Measurements from ENCODE around the gene TCN2.

DNA sequence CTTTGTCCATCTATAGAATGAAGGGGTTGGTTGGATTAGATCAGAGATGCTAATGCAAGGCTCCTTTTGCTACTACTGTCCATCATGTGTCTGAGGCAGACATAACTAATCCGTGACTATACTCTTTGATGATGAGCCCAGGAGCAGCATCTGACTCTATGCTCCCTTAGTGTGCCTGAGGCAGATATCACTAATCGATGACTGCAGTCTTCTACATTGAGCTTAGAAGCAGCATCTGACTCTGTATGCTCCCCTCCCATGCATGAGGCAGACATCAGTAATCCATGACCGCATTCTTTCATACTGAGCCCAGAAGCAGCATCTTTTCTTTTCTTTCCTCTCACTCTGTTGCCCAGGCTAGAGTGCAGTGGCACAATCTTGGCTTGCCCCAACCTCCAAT, 4.2 kb downstream of the TCN2 start:
- TF ChIP-seq, protein P1, sequence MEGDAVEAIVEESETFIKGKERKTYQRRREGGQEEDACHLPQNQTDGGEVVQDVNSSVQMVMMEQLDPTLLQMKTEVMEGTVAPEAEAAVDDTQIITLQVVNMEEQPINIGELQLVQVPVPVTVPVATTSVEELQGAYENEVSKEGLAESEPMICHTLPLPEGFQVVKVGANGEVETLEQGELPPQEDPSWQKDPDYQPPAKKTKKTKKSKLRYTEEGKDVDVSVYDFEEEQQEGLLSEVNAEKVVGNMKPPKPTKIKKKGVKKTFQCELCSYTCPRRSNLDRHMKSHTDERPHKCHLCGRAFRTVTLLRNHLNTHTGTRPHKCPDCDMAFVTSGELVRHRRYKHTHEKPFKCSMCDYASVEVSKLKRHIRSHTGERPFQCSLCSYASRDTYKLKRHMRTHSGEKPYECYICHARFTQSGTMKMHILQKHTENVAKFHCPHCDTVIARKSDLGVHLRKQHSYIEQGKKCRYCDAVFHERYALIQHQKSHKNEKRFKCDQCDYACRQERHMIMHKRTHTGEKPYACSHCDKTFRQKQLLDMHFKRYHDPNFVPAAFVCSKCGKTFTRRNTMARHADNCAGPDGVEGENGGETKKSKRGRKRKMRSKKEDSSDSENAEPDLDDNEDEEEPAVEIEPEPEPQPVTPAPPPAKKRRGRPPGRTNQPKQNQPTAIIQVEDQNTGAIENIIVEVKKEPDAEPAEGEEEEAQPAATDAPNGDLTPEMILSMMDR (IDR thresholded peaks at IDR 0.05 in 8 of 11, conservative IDR thresholded peaks at IDR 0.05 in 3 of 11), result no peak
- TF ChIP-seq POLR2A (IDR thresholded peaks at IDR 0.05), result no peak

All from spleen (tissue), 7 donors.